ENCODE results near the gene AXL. TPM values are rescaled to one million over a fixed set of nuclear protein-coding genes. Genes with fewer than 3 reads are reported as not detected.
A peak's percentile ranks its signal among the peaks of the same experiment; 100 is the strongest.

Gene AXL
- total and polyA plus RNA-seq, 9 of the 15 experiments (the other 6 are each of a cell fraction or from before 2014, with no cell fraction given): 0.80 to 6.6 (median 1.6) TPM

- no peak for TF ChIP-seq HNRNPLL (IDR thresholded peaks at IDR 0.05; ENCODE audit: low read depth, low read length, poor library complexity, severe bottlenecking)
- no peak for TF ChIP-seq RAD51 (IDR thresholded peaks at IDR 0.05; ENCODE audit: borderline replicate concordance, low read depth)
- no peak for TF ChIP-seq FOS (IDR thresholded peaks at IDR 0.05; ENCODE audit: extremely low read depth, insufficient read length)
- TF ChIP-seq POU5F1 (IDR thresholded peaks at IDR 0.05; ENCODE audit: borderline replicate concordance, low read depth, low read length, partially characterized antibody): no peak
- TF ChIP-seq MXI1 (IDR thresholded peaks at IDR 0.05; ENCODE audit: low read depth, low read length): no peak
- peak; percentile 5; the same call in 1 of the 2 replicates for TF ChIP-seq BACH1 (tag; IDR thresholded peaks at IDR 0.05)
- TF ChIP-seq PHB2 (IDR thresholded peaks at IDR 0.05; ENCODE audit: low read depth): no peak
- TF ChIP-seq PHB (CRISPR knock-in tag; IDR thresholded peaks at IDR 0.05): no peak
- 0 out of 4 replicates have a peak, but pooled peaks of 1 of the 2 experiments have one; percentile 16 for TF ChIP-seq ARNT (IDR thresholded peaks at IDR 0.05)
- TF ChIP-seq PHF8 (IDR thresholded peaks at IDR 0.05; ENCODE audit: borderline replicate concordance, low read length): peak; percentile 52; the same call in 1 of the 2 replicates
- no peak for TF ChIP-seq GABPB2 (CRISPR knock-in tag; conservative IDR thresholded peaks at IDR 0.05)
- TF ChIP-seq ZSCAN32 (CRISPR knock-in tag; IDR thresholded peaks at IDR 0.05): no peak
- no peak for TF ChIP-seq DMBX1 (CRISPR knock-in tag; IDR thresholded peaks at IDR 0.05; ENCODE audit: borderline replicate concordance)
- no peak for TF ChIP-seq ZNF12 (CRISPR knock-in tag; IDR thresholded peaks at IDR 0.05)
- no peak for TF ChIP-seq PCBP1 (IDR thresholded peaks at IDR 0.05; ENCODE audit: low read depth, low read length, poor library complexity, severe bottlenecking)
- no peak for TF ChIP-seq ZBTB33 (CRISPR knock-in tag; IDR thresholded peaks at IDR 0.05)
- TF ChIP-seq, protein P1, sequence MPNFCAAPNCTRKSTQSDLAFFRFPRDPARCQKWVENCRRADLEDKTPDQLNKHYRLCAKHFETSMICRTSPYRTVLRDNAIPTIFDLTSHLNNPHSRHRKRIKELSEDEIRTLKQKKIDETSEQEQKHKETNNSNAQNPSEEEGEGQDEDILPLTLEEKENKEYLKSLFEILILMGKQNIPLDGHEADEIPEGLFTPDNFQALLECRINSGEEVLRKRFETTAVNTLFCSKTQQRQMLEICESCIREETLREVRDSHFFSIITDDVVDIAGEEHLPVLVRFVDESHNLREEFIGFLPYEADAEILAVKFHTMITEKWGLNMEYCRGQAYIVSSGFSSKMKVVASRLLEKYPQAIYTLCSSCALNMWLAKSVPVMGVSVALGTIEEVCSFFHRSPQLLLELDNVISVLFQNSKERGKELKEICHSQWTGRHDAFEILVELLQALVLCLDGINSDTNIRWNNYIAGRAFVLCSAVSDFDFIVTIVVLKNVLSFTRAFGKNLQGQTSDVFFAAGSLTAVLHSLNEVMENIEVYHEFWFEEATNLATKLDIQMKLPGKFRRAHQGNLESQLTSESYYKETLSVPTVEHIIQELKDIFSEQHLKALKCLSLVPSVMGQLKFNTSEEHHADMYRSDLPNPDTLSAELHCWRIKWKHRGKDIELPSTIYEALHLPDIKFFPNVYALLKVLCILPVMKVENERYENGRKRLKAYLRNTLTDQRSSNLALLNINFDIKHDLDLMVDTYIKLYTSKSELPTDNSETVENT (CRISPR knock-in tag; IDR thresholded peaks at IDR 0.05): no peak; the same call in 1 of the 2 replicates
- no peak for TF ChIP-seq ZNF274 (IDR thresholded peaks at IDR 0.05; ENCODE audit: borderline replicate concordance, low read depth, low read length)
- peak in 1 of 2 experiments; percentile 17; a peak in 1 of 4 replicates for TF ChIP-seq TRIM24 (IDR thresholded peaks at IDR 0.05)
- no peak for TF ChIP-seq TEAD1 (CRISPR knock-in tag; IDR thresholded peaks at IDR 0.05)
- TF ChIP-seq ZNF197 (CRISPR knock-in tag; IDR thresholded peaks at IDR 0.05; ENCODE audit: low read depth): no peak
- TF ChIP-seq CBFB (CRISPR knock-in tag; IDR thresholded peaks at IDR 0.05): peak; percentile 41; the same call in 1 of the 2 replicates
- TF ChIP-seq TBL1XR1 (IDR thresholded peaks at IDR 0.05; ENCODE audit: low read length in 2 of 2): no peak
Observed at GRCh38 chr19:41263042-41263849, 44.2 kb downstream of the AXL start (continued).
